ENCODE data around the gene KIAA1614. TPM values are rescaled to one million over a fixed set of nuclear protein-coding genes. Genes with fewer than 3 reads are reported as not detected.

The KIAA1614 gene
- total RNA-seq, 1 experiment from 2014 or later: 5.9 TPM

GRCh38 chr1:180936110-180937011 lies 23.7 kb downstream of the KIAA1614 start:
- H3K4me3 ChIP-seq: no peak overlapping the region
- no peak for DNase-seq (ENCODE audit: low read depth in 1 of 2, low spot score in 2 of 2)
- H3K4me1 ChIP-seq (replicated peaks): no peaks in the 10 kb centered on the region
- H3K9me3 ChIP-seq (replicated peaks): no peaks in the 10 kb centered on the region
- no peak overlapping the region for H3K27ac ChIP-seq
- H3K36me3 ChIP-seq: 0 out of 2 replicates have a peak, but pooled peaks cover 6% of the 10 kb centered on the region
- H3K27me3 ChIP-seq (replicated peaks): no peaks in the 10 kb centered on the region

- Histone ChIP-seq H3K36me3 (0 out of 2 replicates have a peak, but pooled peaks cover 6% of the 10 kb centered on the region), H3K27ac (no peak overlapping the region), H3K4me3 (no peak overlapping the region), H3K27me3 (replicated peaks) (no peaks in the 10 kb centered on the region), H3K9me3 (replicated peaks) (no peaks in the 10 kb centered on the region), H3K4me1 (replicated peaks) (no peaks in the 10 kb centered on the region)
- no peak for DNase-seq (ENCODE audit: low read depth in 1 of 2, low spot score in 2 of 2)
Measured at GRCh38 chr1:180937012-180937372, 24.3 kb downstream of the KIAA1614 start.

GRCh38 chr1:180937624-180938225 lies 25.0 kb downstream of the KIAA1614 start:
- no peaks in the 10 kb centered on the region for H3K27me3 ChIP-seq (replicated peaks)
- H3K36me3 ChIP-seq: 0 out of 2 replicates have a peak, but pooled peaks cover 6% of the 10 kb centered on the region
- H3K27ac ChIP-seq: no peak overlapping the region
- no peaks in the 10 kb centered on the region for H3K9me3 ChIP-seq (replicated peaks)
- no peaks in the 10 kb centered on the region for H3K4me1 ChIP-seq (replicated peaks)
- no peak for DNase-seq (ENCODE audit: low read depth in 1 of 2, low spot score in 2 of 2)
- no peak overlapping the region for H3K4me3 ChIP-seq

GRCh38 chr1:180939073-180939710 lies 26.5 kb downstream of the KIAA1614 start:
- H3K36me3 ChIP-seq: 0 out of 2 replicates have a peak, but pooled peaks cover 6% of the 10 kb centered on the region
- no peaks in the 10 kb centered on the region for H3K9me3 ChIP-seq (replicated peaks)
- H3K4me1 ChIP-seq (replicated peaks): no peaks in the 10 kb centered on the region
- no peak overlapping the region for H3K4me3 ChIP-seq
- no peak overlapping the region for H3K27ac ChIP-seq
- no peaks in the 10 kb centered on the region for H3K27me3 ChIP-seq (replicated peaks)
- DNase-seq (ENCODE audit: low read depth in 1 of 2, low spot score in 2 of 2): no peak

- H3K27ac ChIP-seq: no peak overlapping the region
- H3K36me3 ChIP-seq: 0 out of 2 replicates have a peak, but pooled peaks cover 6% of the 10 kb centered on the region
- no peaks in the 10 kb centered on the region for H3K4me1 ChIP-seq (replicated peaks)
- H3K27me3 ChIP-seq (replicated peaks): no peaks in the 10 kb centered on the region
- no peaks in the 10 kb centered on the region for H3K9me3 ChIP-seq (replicated peaks)
- no peak overlapping the region for H3K4me3 ChIP-seq
- no peak for DNase-seq (ENCODE audit: low read depth in 1 of 2, low spot score in 2 of 2)
Measured at GRCh38 chr1:180939711-180940103, 27.0 kb downstream of the KIAA1614 start.

- Histone ChIP-seq H3K36me3 (0 out of 2 replicates have a peak, but pooled peaks cover 10% of the 10 kb centered on the region), H3K27ac (no peak overlapping the region), H3K27me3 (replicated peaks) (no peaks in the 10 kb centered on the region), H3K4me1 (replicated peaks) (no peaks in the 10 kb centered on the region), H3K9me3 (replicated peaks) (no peaks in the 10 kb centered on the region), H3K4me3 (no peak overlapping the region)
- no peak for DNase-seq (ENCODE audit: low read depth in 1 of 2, low spot score in 2 of 2)
Measured at GRCh38 chr1:180940445-180940844, 27.7 kb downstream of the KIAA1614 start.

- H3K27ac ChIP-seq: no peak overlapping the region
- no peaks in the 10 kb centered on the region for H3K4me1 ChIP-seq (replicated peaks)
- 0 out of 2 replicates have a peak, but pooled peaks cover 7% of the 10 kb centered on the region for H3K36me3 ChIP-seq
- H3K4me3 ChIP-seq: no peak overlapping the region
- no peaks in the 10 kb centered on the region for H3K27me3 ChIP-seq (replicated peaks)
- H3K9me3 ChIP-seq (replicated peaks): no peaks in the 10 kb centered on the region
- no peak for DNase-seq (ENCODE audit: low read depth in 1 of 2, low spot score in 2 of 2)
Measured at GRCh38 chr1:180941518-180942275, 29.0 kb downstream of the KIAA1614 start.

GRCh38 chr1:180945151-180945550 lies 32.5 kb downstream of the KIAA1614 start:
- peaks cover 7% of the 10 kb centered on the region; the same call in 1 of the 2 replicates for H3K36me3 ChIP-seq
- no peak overlapping the region for H3K4me3 ChIP-seq
- no peaks in the 10 kb centered on the region for H3K4me1 ChIP-seq (replicated peaks)
- no peak for DNase-seq (ENCODE audit: low read depth in 1 of 2, low spot score in 2 of 2)
- no peaks in the 10 kb centered on the region for H3K27me3 ChIP-seq (replicated peaks)
- no peaks in the 10 kb centered on the region for H3K9me3 ChIP-seq (replicated peaks)
- H3K27ac ChIP-seq: no peak overlapping the region

GRCh38 chr1:180945551-180945950 lies 32.9 kb downstream of the KIAA1614 start:
- Histone ChIP-seq H3K27ac (no peak overlapping the region), H3K9me3 (replicated peaks) (no peaks in the 10 kb centered on the region), H3K36me3 (peaks cover 11% of the 10 kb centered on the region; the same call in 1 of the 2 replicates), H3K27me3 (replicated peaks) (no peaks in the 10 kb centered on the region), H3K4me1 (replicated peaks) (no peaks in the 10 kb centered on the region), H3K4me3 (no peak overlapping the region)
- DNase-seq (ENCODE audit: low read depth in 1 of 2, low spot score in 2 of 2): no peak

- H3K36me3 ChIP-seq: peaks cover 13% of the 10 kb centered on the region; the same call in 1 of the 2 replicates
- H3K27ac ChIP-seq: no peak overlapping the region
- no peaks in the 10 kb centered on the region for H3K27me3 ChIP-seq (replicated peaks)
- no peak for DNase-seq (ENCODE audit: low read depth in 1 of 2, low spot score in 2 of 2)
- H3K9me3 ChIP-seq (replicated peaks): no peaks in the 10 kb centered on the region
- H3K4me1 ChIP-seq (replicated peaks): no peaks in the 10 kb centered on the region
- no peak overlapping the region for H3K4me3 ChIP-seq
Measured at GRCh38 chr1:180946056-180946455, 33.4 kb downstream of the KIAA1614 start.

GRCh38 chr1:180946541-180947498 lies 34.1 kb downstream of the KIAA1614 start:
- no peaks in the 10 kb centered on the region for H3K27me3 ChIP-seq (replicated peaks)
- no peaks in the 10 kb centered on the region for H3K4me1 ChIP-seq (replicated peaks)
- no peak overlapping the region for H3K27ac ChIP-seq
- H3K36me3 ChIP-seq: peaks cover 13% of the 10 kb centered on the region; the same call in 1 of the 2 replicates
- no peak overlapping the region for H3K4me3 ChIP-seq
- H3K9me3 ChIP-seq (replicated peaks): no peaks in the 10 kb centered on the region
- DNase-seq (ENCODE audit: low read depth in 1 of 2, low spot score in 2 of 2): no peak

- Histone ChIP-seq H3K4me1 (replicated peaks) (no peaks in the 10 kb centered on the region), H3K4me3 (no peak overlapping the region), H3K27me3 (replicated peaks) (no peaks in the 10 kb centered on the region), H3K27ac (no peak overlapping the region), H3K9me3 (replicated peaks) (no peaks in the 10 kb centered on the region), H3K36me3 (peaks cover 13% of the 10 kb centered on the region; the same call in 1 of the 2 replicates)
- no peak for DNase-seq (ENCODE audit: low read depth in 1 of 2, low spot score in 2 of 2)
Measured at GRCh38 chr1:180947499-180947885, 34.8 kb downstream of the KIAA1614 start.

Data from SJSA1 (cell line).